Stimulated activated CD8-positive, alpha-beta memory T cell treated with anti-CD3 and anti-CD28 coated beads, Interleukin-12 subunit alpha, Interleukin-12 subunit beta, amount 100 ng/mL, for 4 hours (primary cell): ENCODE measurements around the gene ASB7.
"Not testable (repeated sequence)": the region's sequence is repeated elsewhere in the genome, so short reads cannot be mapped to it uniquely, and the experiment has no call there.

Source experiments
- DNase-seq: peaks from one replicate; pipeline ENCODE4 v3.0.0-alpha.2; 2020; ENCODE audit warnings: low read depth

The ASB7 gene

DNA sequence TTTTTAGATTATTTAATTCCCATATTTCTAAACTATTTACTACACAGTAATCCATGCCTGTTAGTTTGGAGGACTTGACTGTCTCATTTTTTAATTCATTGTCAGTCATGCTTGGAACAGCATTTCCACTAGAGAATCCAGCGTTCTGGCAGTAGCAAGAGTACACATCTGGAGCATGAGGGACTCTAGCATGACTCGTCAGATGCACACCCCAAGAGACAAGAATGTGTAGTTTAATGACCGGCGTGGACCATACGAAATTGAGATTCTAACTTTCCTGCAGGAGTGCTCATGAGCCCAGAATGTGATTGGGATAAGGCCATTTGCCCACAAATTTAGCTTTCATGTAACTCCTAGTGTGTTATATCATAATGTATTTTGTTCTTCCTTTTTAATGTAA lies 48.9 kb downstream of the ASB7 start:
- no peak for DNase-seq

DNA sequence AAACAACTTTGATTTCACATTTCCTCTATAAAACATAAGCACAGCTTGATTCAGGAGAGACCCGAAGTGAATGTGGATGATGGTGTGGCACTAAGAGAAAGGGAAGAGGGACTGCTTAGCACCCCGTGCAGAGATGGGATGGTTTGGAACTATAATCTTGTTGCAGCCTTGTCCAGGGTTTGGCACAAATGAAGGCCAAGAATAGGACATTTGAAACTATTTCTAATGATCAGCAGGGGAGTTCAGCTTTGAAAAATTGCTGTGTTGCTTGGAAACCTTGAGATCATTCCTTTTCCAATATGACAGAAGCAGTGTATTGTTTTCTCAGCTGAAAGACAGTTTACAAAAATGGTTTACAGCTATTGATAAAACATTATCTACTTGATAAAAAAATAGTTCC lies 49.7 kb downstream of the ASB7 start:
- DNase-seq: no peak

DNA sequence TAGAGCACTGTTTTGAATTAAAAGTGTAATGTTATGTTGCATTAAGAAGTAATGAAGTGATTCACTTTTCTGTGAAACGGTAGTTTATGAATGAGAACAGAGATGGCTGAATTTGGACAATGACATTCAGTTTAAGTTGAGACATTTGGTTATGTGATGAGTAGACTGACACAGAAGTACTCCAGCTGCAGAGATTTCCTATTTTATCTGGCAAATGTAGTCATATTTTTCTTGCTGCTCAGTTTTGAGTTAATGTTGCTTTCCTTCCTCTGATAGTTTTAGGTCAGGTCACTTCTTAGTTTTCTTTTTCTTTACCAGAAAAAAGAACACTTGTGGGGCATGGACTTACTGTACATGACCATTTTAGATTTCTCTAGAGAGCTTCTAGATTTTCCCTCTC lies 51.2 kb downstream of the ASB7 start:
- no peak for DNase-seq

DNA sequence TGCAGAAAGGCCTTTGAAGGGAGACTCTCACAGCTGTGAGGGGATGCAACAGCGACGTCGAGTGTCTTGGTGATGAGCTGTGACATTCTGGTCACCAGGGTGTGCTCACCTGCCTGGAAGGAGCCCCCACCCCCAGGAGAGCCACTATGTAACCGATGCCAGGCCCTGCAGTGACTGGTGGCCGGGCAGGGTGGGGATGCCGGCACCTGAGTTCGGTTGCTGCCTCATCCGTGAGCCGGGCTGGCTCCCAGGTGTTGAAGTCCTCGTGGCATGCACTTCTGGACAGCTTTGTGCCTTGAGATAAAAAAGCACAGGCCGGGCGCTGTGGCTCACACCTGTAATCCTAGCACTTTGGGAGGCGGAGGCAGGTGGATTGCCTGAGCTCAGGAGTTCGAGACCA lies 56.5 kb downstream of the ASB7 start:
- no peak for DNase-seq

DNA sequence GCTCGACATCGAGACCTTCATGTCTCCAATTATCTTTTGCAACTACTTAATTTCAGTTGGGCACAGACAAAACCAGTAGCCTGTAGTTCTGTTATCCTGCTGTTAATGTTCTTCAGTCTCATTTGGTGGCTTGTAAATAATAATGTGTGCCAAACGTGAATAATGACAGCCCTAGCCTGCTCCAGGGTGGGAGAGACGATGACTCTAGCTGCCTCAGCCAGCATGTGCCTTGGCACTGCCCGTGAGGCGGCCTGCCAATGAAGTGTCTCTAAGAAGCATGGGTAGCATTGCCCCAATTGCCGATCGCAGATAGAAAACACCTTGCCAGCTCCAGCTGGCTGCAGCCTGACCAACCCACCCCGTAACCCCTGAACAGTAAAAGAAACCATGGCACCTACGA lies 58.8 kb downstream of the ASB7 start:
- DNase-seq: no peak

DNA sequence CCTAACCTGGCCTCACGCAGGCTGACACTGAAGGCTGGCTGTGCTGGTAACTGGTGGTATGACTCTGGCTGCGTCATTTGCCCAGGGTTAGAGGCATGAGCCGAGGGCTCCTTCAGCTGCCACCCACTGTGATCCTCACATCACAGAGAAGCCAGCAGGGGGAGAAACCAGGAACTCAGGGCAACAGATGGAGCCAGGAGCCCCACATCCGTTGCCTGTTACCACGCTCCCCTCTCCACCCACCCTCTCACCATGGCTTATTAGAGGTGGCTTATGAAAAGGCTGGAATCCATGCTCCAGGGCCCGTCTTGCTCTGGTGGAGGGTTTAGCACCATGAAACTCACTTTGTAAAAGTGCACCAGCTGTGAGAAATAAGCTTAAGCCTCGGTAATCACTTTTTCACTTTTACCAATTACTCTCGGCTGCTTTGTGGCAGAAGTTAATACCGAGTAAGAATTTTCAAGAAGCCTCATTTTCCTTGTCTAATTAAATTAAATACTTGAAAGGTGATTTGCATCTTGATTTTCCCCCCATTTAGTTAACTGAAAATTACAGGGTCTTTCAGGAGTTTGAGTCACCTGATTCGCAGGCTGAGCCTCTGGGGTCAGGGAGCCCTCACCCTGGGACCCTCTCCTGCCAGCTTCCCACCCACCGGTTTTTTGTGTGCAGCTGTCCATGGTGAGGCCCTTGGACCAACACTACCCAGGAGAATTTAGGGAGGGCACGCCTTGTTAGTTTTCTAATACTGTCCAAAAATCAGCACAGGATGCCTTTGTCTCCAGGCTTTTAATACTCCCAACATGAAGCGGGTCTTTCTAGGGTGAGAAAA lies 60.9 kb downstream of the ASB7 start:
- no peak for DNase-seq

DNA sequence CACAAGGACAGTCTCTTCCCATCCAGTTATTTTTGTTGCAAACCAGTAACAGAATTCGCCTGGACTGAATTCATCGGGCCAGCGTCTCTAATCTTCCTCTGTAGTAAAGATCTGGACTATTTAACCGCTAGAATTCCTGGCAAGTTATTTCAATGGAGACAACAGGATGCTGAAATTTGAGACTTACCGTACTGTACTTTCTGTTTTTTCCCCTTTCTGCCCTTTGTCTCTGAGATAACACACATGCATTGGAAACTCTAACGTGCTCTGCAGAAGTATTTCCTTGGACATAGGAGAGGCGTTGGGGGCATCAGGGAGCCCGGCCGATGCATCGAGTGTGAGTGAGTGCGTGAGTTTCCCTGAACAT lies 61.5 kb downstream of the ASB7 start:
- DNase-seq: no peak

DNA sequence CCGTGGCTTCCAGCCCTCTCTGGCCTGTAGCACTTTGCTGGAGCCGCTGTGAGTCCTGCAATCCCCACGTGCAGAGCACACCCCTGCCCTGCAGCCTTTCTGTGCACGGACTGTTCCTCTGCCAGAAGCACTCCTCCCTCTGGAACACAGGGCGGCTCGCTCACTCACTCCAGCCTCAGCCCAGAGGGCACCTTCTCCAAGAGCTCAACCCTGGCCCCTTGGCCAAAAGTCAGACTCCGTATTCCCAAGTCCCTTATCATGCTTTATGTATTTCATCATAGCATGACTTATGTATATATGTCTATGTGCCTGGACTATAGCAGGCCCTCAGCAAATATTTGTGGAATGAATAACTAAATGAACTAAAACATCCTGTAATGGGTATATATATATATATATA lies 63.2 kb downstream of the ASB7 start:
- no peak for DNase-seq

DNA sequence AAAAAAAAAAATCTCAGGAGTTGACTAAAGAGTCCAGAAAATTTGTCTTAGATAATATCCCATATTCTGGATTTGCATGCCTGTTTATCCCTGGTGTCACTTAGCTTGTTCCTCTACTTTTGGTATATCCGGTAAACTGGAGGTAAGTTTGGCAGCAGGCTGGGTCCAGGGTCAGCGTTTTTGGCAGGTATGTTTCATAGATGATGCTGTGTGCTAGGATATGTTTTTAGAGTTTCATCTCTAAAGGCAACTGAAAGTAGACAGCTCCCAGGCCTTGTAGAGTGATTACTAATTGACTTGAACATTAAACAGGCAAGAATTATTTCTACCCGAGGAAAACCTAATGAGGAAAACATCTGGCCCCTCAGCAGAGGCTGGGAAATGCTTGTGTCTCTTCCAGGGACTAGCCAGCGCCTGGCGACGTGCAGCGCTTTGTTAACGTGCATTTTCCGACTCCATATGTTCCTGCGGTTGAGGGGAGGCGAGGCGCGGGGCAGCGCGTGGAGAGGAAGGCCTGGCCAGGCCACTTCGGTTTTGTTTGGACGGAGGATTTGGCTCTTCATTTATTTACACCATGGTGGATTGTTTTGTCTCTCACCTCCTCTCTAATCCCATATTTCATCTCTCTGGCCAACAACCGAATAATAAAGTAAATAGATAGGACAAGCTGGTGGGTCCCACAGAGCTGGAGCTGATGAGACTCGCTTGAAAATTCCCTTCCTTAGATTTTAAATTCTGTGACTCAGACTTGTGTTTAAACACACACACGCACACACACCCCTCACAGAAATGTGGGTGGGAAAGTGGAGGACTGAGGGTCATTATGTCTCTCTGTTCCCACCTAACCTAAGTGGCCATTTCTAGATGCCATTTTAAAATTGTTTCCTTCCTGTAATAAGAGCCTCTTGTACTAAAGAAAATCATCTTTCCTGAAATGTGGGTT lies 65.3 kb downstream of the ASB7 start:
- no peak for DNase-seq

DNA sequence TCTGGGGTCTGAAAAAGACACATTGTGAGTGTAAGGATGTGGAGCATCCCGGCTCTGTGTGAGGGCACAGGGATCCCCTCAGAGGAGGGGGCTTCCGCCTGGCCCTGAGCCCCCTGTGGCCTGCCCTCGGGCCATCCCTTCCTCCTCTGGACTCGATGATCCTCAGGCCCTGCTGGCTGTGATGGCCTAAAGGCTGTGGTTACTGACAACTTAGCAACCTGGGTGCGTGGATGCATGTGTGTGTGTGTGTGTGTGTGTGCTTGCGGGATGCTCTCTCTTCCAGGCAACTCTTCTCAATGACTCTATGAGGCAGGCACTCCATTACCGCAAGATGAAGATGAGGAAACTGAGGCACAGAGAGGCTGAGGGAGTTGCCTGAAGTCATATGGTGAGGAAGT lies 66.0 kb downstream of the ASB7 start:
- no peak for DNase-seq

DNA sequence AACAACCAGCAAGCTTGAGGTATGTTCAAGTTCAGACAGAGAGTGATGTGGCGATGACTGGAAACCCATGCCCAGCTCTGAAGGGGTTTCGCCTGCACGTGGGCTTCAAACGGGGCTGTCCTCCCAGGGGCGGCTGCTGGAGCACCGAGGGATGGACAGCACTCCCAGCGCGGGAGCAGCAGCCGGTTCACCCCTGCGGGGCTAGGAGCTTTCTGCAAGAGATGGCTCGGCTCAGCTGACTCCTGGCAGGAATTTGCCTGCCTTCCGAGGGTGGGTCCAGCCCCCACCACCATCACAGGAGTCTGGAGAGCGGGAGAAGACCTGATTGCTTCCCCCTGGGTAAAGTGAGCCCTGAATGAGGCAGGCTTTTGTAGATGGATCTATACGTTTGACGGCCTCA lies 66.9 kb downstream of the ASB7 start:
- DNase-seq: no peak

DNA sequence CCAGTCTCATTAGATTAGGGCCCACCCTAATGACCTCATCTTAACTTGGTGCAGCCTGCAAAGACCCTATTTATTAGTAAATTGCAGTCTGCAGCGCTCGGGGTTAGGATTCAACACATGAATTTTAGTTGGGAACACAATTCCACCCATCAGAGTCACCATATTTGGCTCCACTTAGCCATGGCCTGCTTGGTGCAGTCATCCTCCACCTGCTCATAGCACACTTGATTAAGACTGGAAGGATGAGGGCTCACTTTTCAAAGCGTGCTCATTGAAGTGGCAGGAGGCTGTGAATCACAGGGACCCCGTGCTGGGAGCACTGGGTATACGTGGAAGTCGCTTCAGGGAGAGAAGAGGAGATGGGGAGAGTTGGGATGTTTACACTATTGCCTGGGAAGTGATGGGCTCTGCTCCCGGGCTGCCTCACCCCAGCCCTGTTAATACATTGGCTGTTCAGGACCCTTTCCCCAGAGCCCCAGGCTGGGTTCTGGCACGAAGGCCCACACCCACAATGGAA lies 68.2 kb downstream of the ASB7 start:
- no peak for DNase-seq

DNA sequence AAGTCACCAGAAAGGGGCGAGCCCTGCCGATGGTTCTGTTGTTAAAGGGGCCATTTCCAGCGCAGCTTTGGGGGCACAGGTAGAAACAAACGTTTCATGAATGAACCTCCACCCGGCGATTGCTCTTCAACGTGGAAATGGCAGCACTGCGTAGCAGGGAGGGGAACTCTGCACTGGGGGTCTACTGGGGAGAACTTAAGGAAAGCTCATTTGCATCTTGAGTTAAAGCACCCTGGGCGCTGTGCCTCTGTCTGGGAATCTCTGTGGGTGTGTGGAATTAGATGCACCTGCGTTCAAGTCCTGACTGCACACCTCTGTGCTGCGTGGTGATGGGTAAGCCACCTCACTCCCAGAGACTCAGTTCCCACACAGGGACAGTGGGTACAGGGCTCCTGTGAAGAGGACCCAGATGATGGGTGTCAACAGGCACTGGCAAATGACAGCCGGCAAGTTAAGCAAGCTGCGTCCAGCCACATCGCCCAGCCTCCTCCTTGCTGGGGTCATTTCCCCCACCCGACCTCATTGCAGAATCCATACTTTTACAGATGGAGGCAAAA lies 68.8 kb downstream of the ASB7 start:
- no peak for DNase-seq

DNA sequence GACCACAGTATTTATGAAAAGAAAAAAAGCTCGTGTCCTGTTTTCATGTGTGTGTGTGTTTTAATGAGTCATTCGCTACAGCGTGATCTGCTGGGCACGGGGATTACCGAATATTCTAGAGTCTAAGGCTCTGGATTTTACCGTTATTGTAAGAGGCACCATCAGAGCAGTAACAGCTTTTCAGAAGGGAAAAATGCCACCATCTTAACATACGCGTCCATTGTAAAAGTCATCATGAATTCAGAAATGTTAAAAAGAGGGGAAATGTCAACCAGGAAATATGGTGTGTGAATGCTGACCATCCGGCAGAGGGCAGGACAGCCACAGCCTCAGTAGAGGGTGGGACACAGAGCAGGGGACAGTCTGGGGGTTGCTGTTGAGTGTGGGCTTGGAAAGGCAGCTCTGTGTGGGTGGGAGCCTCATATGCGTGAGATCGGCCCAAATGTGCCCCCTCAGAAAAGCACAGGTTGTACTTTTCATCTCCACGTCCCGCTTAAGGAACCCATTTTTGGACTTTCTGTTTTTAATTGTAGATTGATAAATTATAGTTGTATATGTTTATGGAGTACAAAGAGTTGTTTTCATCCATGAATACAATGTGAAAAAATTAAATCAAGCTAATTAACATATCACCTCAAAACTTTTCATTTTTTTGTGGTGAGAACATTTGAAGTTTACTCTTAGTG lies 69.6 kb downstream of the ASB7 start:
- DNase-seq: no peak

DNA sequence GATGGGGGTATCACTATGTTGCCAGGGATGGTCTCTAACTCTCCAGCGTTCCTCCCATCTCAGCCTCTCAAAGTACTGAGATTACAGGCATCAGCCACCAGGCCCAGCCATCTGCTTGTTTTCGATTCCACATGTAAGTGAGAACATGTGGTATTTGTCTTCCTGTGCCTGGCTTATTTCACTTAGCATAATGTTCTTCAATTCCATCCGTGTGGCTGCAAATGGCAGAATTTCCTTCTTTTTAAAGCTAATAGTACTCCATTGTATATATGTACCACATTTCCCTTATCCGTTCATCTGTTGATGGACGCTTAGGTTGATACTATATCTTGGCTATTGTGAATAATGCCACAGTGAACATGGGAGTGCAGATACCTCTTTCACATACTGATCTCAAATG lies 70.6 kb downstream of the ASB7 start:
- no peak for DNase-seq

DNA sequence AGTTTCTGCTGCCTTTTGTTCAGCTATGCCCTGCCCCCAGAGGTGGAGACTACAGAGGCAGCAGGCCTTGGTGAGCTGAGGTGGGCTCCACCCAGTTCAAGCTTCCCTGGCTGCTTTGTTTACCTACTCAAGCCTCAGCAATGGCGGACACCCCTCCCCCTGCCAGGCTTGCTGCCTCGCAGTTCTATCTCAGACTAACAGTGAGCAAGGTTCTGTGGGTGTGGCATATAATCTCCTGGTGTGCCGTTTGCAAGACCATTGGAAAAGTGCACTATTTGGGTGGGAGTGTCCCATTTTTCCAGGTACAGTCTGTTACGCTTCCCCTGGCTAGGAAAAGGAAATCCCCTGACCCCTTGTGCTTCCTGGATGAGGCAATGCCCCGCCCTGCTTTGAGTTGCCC lies 76.8 kb downstream of the ASB7 start:
- not testable (repeated sequence) for DNase-seq

DNA sequence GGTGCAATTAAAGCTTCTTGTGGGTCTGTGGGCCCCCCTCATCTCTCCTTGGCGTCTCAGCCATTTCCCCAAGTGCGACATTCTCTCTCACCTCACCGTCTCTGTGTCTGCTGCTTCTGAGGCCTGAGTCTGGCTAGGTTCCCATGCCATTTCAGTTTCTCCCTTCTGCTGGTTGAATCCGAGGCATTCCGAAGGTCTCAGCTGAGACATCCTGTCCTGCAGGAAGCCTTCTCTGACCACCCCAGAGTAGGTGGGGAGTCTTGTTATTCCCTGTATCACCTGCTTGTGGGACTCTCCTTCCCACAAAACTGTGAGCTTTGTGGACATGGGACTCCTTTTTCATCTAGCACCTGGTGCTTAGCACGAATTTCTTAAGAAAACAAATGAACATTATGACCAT lies 78.3 kb downstream of the ASB7 start:
- no peak for DNase-seq

DNA sequence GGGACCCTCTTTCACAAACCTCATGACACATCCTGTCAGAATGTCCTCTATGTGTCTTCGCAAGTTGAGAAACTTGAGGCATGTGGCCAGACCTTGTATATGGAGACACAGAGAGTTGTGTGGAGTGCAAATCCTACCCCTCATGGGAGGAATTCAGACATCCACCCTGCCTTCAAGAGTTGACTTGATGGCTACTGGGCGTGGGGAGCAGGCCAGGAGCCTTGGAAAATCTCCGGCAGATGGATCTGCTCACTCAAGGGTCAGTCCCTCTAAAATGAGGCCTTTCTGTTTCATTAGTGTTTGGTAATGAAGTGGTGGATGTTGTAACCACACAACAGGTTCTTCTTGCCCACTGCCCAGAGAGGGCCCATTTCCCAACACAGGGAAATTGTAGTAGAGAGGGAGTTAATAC lies 79.0 kb downstream of the ASB7 start:
- no peak for DNase-seq

DNA sequence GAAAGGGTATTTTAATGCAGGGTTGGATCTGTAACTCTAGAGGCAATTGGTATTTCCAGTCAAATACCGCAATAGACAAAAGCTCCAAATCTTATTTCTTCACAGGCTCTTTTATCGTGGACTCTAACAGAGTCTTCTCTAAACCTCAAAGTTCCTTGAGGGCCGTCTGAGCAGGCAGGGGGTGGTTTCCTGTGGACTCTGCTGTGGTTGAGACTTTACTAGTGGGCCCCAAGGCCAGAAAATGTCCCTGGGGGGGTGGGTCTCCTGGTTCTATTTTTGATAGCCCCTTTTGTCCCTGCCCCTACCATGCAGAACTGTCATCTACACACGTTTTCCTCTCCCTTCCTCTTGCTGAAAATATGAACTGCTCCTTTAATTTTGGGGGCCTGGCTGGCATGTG lies 80.1 kb downstream of the ASB7 start:
- no peak for DNase-seq

DNA sequence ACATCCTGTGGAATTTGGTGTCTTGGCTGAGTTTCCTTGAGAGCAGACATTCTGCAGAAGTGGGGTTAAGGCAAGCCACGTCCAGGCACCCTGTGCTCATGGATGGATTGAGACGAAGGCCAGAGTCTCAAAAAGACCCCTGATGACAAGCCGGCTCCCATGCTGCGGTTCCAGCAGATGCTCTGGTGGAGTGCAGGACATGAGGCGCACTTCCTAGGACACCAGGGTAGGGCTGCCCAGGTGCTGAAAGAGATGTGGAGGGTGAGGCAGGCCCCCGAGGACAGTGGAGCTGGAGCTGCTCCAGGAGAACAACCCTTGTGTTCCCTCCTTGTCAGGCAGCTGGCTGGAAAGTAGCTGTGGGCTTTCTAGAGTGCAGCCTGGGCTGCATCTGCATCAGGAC lies 81.0 kb downstream of the ASB7 start:
- DNase-seq: no peak

DNA sequence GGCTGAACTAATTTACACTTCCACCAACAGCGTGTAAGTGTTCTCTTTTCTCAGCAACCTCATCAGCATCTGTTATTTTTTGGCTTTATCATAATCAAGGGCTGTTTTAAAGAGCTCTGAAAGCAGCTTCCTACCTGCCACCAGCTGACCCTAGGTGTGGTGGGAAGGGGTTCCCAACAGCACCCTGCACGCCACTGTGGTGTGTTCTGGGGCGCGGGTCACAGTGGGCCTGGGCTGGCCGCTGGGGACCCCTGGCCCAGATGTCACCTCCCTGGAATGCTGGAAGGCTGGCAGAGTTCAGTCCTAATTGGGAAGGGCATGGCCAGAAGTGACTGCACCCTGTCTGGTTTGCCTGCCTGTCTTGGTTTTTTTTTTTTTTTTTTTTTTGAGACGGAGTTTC lies 82.2 kb downstream of the ASB7 start:
- DNase-seq: no peak

DNA sequence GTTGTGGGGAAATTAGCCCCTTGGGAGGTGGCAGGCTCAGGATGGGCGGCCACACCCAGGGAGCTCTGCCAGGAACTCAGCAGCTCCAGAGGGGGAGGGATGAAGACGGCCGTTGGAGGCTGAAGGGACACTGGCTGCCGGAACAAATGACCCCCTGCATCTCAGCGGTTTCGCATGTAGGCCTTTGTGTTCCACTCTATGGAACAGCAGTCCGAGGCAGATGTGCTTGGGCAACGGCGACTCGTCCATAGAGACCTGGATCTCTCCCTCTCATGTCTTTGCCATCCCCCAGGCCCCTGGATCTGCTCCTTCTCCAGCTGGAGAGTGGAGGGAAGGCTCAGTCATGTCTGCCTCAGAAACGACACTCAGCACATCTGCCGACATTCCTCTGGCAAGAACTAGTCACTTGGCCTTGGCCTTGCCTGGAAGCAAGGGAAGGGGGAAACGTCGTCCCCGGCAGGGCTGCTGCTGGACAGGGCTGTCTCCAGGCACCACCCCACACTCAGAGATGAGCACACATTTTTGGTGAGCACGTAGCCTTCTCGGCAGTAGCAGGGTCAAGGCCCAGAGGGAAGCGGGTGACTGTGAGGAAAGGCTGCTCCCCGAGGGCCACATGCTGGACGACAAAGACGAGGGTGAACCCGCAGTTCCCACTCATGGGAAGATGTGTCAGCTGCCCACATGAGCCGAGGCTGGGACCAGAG lies 83.8 kb downstream of the ASB7 start:
- DNase-seq: no peak
